ENCODE results near the gene SNX20.

SNX20 gene

GRCh38 chr16:50681021-50681885 lies at the start of gene SNX20:
SNX20 (minus strand) TSS chr16:50681312; CDS start chr16:50677526, 3,786 bp downstream.
- DNase-seq = peak; percentile 62

GRCh38 chr16:50724306-50724705 lies 43.2 kb upstream of the SNX20 start:
- DNase-seq = no peak

- DNase-seq = no peak
Measured at GRCh38 chr16:50722960-50723359, 41.8 kb upstream of the SNX20 start.

- DNase-seq = no peak
Measured at GRCh38 chr16:50722405-50722737, 41.3 kb upstream of the SNX20 start.

- no peak for DNase-seq
Measured at GRCh38 chr16:50721549-50722404, 40.7 kb upstream of the SNX20 start.

GRCh38 chr16:50719401-50720337 lies 38.6 kb upstream of the SNX20 start:
- DNase-seq = no peak

GRCh38 chr16:50718761-50719400 lies 37.8 kb upstream of the SNX20 start:
- no peak for DNase-seq

- no peak for DNase-seq
Measured at GRCh38 chr16:50718061-50718760, 37.1 kb upstream of the SNX20 start.

GRCh38 chr16:50717494-50717893 lies 36.4 kb upstream of the SNX20 start:
- no peak for DNase-seq

- DNase-seq = no peak
Measured at GRCh38 chr16:50717091-50717490, 36.0 kb upstream of the SNX20 start.

- DNase-seq = no peak
Measured at GRCh38 chr16:50712956-50713355, 31.8 kb upstream of the SNX20 start.

- DNase-seq = no peak
Measured at GRCh38 chr16:50712560-50712898, 31.4 kb upstream of the SNX20 start.

GRCh38 chr16:50711862-50712559 lies 30.9 kb upstream of the SNX20 start:
- DNase-seq = no peak

- DNase-seq = no peak
Measured at GRCh38 chr16:50711040-50711439, 29.9 kb upstream of the SNX20 start.

GRCh38 chr16:50709980-50710379 lies 28.9 kb upstream of the SNX20 start:
- DNase-seq = no peak

- no peak for DNase-seq
Measured at GRCh38 chr16:50709061-50709684, 28.1 kb upstream of the SNX20 start.

- peak; percentile 59 for DNase-seq
Measured at GRCh38 chr16:50708373-50709060, 27.4 kb upstream of the SNX20 start.

GRCh38 chr16:50706250-50706649 lies 25.1 kb upstream of the SNX20 start:
- no peak for DNase-seq

- DNase-seq = no peak
Measured at GRCh38 chr16:50705436-50706110, 24.5 kb upstream of the SNX20 start.
